HepG2 (cell line): ENCODE measurements around the gene DOP1B. TPM values are rescaled to one million over a fixed set of nuclear protein-coding genes. Genes with fewer than 3 reads are reported as not detected.

Experiments
- ARID4A ChIP-seq: sonication (generic); formaldehyde crosslinking; IDR thresholded peaks from 2 replicates; pipeline ENCODE4 v1.5.0; 2020; ENCODE audit warnings: mild to moderate bottlenecking, missing genetic modification reagents, borderline replicate concordance
- CBX5 ChIP-seq: sonication (generic); formaldehyde crosslinking; IDR thresholded peaks from 2 replicates; pipeline ENCODE4 v1.4.0; 2020; ENCODE audit warnings: missing genetic modification reagents, borderline replicate concordance
- CEBPG ChIP-seq: IDR thresholded peaks from 2 replicates; pipeline ENCODE4 v1.6.1; 2016
- DNMT3B ChIP-seq: conservative IDR thresholded peaks from 2 replicates; pipeline ENCODE4 v1.6.1; 2016; ENCODE audit warnings: missing biosample characterization, control low read depth
- GATAD2A ChIP-seq: IDR thresholded peaks from 2 replicates; pipeline ENCODE4 v1.6.1; 2016
- IRF2 ChIP-seq: IDR thresholded peaks from 2 replicates; pipeline ENCODE4 v1.6.1; 2018; ENCODE audit warnings: missing genetic modification reagents, missing compliant biosample characterization
- KMT2B ChIP-seq: IDR thresholded peaks from 2 replicates; pipeline ENCODE4 v1.6.1; 2016; ENCODE audit warnings: missing genetic modification reagents, missing compliant biosample characterization
- MIXL1 ChIP-seq: IDR thresholded peaks from 2 replicates; pipeline ENCODE4 v1.6.1; 2016
- MXI1 ChIP-seq: IDR thresholded peaks from 3 replicates; pipeline ENCODE4 v1.6.1; 2012; ENCODE audit warnings: low read depth, low read length, inconsistent platforms, borderline replicate concordance
- NR2C2 ChIP-seq: sonication (generic); formaldehyde crosslinking; IDR thresholded peaks from 2 replicates; pipeline ENCODE4 v1.4.0; 2020; ENCODE audit warnings: missing genetic modification reagents, mild to moderate bottlenecking, moderate library complexity, borderline replicate concordance
- NR2F6 ChIP-seq, 2 experiments: IDR thresholded peaks; 2 replicates each; pipeline ENCODE4 v1.6.1; 2016; ENCODE audit warnings: antibody characterized with exemption in 1 of 2, mild to moderate bottlenecking in 1 of 2
- RAD21 ChIP-seq: fragments of 450-650 bp; formaldehyde crosslinking; IDR thresholded peaks from 2 replicates; pipeline ENCODE4 v1.5.0; 2020; ENCODE audit warnings: mild to moderate bottlenecking
- STAG1 ChIP-seq: sonication (generic); formaldehyde crosslinking; IDR thresholded peaks from 2 replicates; pipeline ENCODE4 v1.4.0; 2020; ENCODE audit warnings: missing genetic modification reagents
- TCF7L2 ChIP-seq: IDR thresholded peaks from 2 replicates; pipeline ENCODE4 v1.6.1; 2011; ENCODE audit warnings: mild to moderate bottlenecking, low read depth, low read length, moderate library complexity
- ZBTB37 ChIP-seq: sonication (generic); formaldehyde crosslinking; IDR thresholded peaks from 2 replicates; pipeline ENCODE4 v1.4.0; 2020; ENCODE audit warnings: mild to moderate bottlenecking, missing genetic modification reagents
- ZEB1 ChIP-seq: IDR thresholded peaks from 2 replicates; pipeline ENCODE4 v1.6.1; 2012; ENCODE audit warnings: mild to moderate bottlenecking, low read depth, inconsistent platforms; ENCODE audit not compliant: insufficient replicate concordance
- ZKSCAN1 ChIP-seq: fragments of 150-350 bp; IDR thresholded peaks from 2 replicates; pipeline ENCODE4 v1.6.1; 2014; ENCODE audit warnings: low read length
- ZNF292 ChIP-seq: sonication (generic); formaldehyde crosslinking; IDR thresholded peaks from 2 replicates; pipeline ENCODE4 v1.8.1; 2022; ENCODE audit warnings: mild to moderate bottlenecking, low read depth, missing genetic modification reagents, borderline replicate concordance
- polyA plus RNA-seq, 8 experiments: library from polyadenylated mRNA; depleted of rRNA in 3 of 8; stranded (reverse) in 7 of 8; unstranded in 1 of 8; fragments of >200 nt; fragmentation: Illumina TruSeq in 4 of 8; extraction: Trizol in 4 of 8; gene quantifications; 2 replicates each; pipeline versions ENCODE4 v1.2.1 to v1.2.3, GENCODE V29; 2011 to 2016; ENCODE audit warnings: low read depth in 4 of 8, missing spikeins in 1 of 8, mixed read lengths in 1 of 8; ENCODE audit not compliant: insufficient read depth in 1 of 8
- total RNA-seq, 5 experiments: library from RNA; depleted of rRNA; stranded (reverse); fragments of >200 nt; fragmentation: Illumina TruSeq; extraction: Trizol; gene quantifications; 2 replicates each; pipeline ENCODE4 v1.2.3, GENCODE V29; 2016; ENCODE audit warnings: low read depth in 1 of 5
- TF ChIP-seq, protein P1 (sequence below): IDR thresholded peaks from 2 replicates; pipeline ENCODE4 v1.6.1; 2016; ENCODE audit warnings: low read depth
- TF ChIP-seq, protein P2 (sequence below): sonication (generic); formaldehyde crosslinking; IDR thresholded peaks from 2 replicates; pipeline ENCODE4 v1.4.0; 2020; ENCODE audit warnings: low read depth, missing genetic modification reagents

DOP1B gene
- total and polyA plus RNA-seq, 2 of the 13 experiments (the other 11 are each of a cell fraction or from before 2014, with no cell fraction given): 2.8 to 3.2 TPM

DNA sequence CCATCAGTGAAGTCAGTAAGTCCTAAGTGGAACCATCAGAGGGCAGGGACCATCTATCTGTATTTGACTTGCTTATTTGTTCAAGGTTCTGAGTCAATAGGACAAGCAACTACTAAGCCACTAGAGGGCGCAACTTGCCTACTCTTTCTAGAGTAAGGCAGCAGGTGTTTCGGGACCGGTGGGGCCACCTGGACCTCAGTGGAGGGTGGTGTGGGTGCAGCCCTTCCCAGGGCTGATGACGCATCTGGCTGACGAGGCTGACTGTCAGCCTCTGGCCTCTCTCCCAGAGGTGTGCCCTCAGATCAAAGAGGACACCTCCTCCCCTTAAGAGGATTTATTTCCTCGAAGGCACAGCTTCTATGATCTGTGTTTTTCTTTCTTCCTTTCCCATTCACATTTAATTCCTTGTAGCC, 15.1 kb upstream of the DOP1B start (continued):
- 0 out of 2 replicates have a peak, but pooled peaks have one; percentile 35 for TF ChIP-seq DNMT3B
- TF ChIP-seq CEBPG (CRISPR knock-in tag): 0 out of 2 replicates have a peak, but pooled peaks have one; percentile 21
- TF ChIP-seq ZNF292 (CRISPR knock-in tag): no peak
- TF ChIP-seq IRF2 (CRISPR knock-in tag): peak; percentile 47; the same call in 1 of the 2 replicates
- TF ChIP-seq CBX5: 0 out of 2 replicates have a peak, but pooled peaks have one; percentile 41
- TF ChIP-seq, protein P1, sequence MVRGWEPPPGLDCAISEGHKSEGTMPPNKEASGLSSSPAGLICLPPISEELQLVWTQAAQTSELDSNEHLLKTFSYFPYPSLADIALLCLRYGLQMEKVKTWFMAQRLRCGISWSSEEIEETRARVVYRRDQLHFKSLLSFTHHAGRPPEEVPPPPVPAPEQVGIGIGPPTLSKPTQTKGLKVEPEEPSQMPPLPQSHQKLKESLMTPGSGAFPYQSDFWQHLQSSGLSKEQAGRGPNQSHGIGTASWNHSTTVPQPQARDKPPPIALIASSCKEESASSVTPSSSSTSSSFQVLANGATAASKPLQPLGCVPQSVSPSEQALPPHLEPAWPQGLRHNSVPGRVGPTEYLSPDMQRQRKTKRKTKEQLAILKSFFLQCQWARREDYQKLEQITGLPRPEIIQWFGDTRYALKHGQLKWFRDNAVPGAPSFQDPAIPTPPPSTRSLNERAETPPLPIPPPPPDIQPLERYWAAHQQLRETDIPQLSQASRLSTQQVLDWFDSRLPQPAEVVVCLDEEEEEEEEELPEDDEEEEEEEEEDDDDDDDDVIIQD (CRISPR knock-in tag): peak; percentile 19; the same call in 1 of the 2 replicates
- TF ChIP-seq, protein P2, sequence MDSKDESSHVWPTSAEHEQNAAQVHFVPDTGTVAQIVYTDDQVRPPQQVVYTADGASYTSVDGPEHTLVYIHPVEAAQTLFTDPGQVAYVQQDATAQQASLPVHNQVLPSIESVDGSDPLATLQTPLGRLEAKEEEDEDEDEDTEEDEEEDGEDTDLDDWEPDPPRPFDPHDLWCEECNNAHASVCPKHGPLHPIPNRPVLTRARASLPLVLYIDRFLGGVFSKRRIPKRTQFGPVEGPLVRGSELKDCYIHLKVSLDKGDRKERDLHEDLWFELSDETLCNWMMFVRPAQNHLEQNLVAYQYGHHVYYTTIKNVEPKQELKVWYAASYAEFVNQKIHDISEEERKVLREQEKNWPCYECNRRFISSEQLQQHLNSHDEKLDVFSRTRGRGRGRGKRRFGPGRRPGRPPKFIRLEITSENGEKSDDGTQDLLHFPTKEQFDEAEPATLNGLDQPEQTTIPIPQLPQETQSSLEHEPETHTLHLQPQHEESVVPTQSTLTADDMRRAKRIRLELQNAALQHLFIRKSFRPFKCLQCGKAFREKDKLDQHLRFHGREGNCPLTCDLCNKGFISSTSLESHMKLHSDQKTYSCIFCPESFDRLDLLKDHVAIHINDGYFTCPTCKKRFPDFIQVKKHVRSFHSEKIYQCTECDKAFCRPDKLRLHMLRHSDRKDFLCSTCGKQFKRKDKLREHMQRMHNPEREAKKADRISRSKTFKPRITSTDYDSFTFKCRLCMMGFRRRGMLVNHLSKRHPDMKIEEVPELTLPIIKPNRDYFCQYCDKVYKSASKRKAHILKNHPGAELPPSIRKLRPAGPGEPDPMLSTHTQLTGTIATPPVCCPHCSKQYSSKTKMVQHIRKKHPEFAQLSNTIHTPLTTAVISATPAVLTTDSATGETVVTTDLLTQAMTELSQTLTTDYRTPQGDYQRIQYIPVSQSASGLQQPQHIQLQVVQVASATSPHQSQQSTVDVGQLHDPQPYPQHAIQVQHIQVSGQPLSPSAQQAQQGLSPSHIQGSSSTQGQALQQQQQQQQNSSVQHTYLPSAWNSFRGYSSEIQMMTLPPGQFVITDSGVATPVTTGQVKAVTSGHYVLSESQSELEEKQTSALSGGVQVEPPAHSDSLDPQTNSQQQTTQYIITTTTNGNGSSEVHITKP (CRISPR knock-in tag): 0 out of 2 replicates have a peak, but pooled peaks have one; percentile 41
- no peak for TF ChIP-seq NR2F6 (IDR thresholded peaks at IDR 0.05)
- TF ChIP-seq NR2F6 (CRISPR knock-in tag; IDR thresholded peaks at IDR 0.05): peak; percentile 32; the same call in 1 of the 2 replicates
- TF ChIP-seq TCF7L2: no peak
- no peak for TF ChIP-seq NR2C2 (CRISPR knock-in tag)
- TF ChIP-seq ZBTB37: no peak
- TF ChIP-seq ARID4A (CRISPR knock-in tag): no peak; the same call in 1 of the 2 replicates
- peak; percentile 96 for TF ChIP-seq STAG1
- TF ChIP-seq RAD21 (CRISPR knock-in tag): peak; percentile 91
- 0 out of 2 replicates have a peak, but pooled peaks have one; percentile 26 for TF ChIP-seq ZKSCAN1
- TF ChIP-seq MIXL1 (CRISPR knock-in tag): peak; percentile 54; the same call in 1 of the 2 replicates
- TF ChIP-seq ZEB1: peak; percentile 78
- TF ChIP-seq KMT2B (CRISPR knock-in tag): no peak
- peak; percentile 52; the same call in 1 of the 2 replicates for TF ChIP-seq GATAD2A
- TF ChIP-seq MXI1: peak; percentile 40; the same call in 1 of the 3 replicates
